Hematopoietic multipotent progenitor cell treated with erythropoietin and hydrocortisone succinate and interleukin-3 and kit ligand, for 15 days (in vitro differentiated cells): ENCODE data around the gene LIPC.

Source experiments
- DNase-seq: peaks from one replicate; pipeline ENCODE4 v3.0.0-alpha.2; 2015; ENCODE audit warnings: low spot score

Gene LIPC

DNA sequence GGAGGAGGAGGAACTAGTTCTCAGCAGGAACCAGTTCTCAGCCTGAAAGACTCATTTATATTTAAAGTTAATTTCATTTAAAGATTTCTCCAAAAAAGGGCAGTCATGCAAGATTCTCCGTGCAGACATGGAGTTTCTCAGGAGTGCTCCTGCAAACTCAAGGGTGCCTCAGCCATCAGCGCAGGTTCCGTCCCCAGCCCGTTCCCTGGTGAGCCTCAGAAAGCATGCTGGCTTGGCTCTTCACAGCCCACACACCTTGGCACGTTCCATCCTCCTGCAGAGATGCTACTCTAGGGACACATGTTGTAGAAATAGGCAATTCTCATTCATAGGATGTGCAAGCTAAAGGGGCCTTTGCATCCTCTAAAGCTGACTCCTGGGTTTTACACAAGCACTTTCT lies 123.0 kb downstream of the LIPC start:
- no peak for DNase-seq

GRCh38 chr15:58555162-58556027 lies 123.6 kb downstream of the LIPC start:
- DNase-seq, result no peak

- DNase-seq, result no peak
Measured at GRCh38 chr15:58556028-58556361, 124.2 kb downstream of the LIPC start.

- no peak for DNase-seq
Measured at GRCh38 chr15:58556541-58556940, 124.8 kb downstream of the LIPC start.

- no peak for DNase-seq
Measured at GRCh38 chr15:58558777-58559176, 127.0 kb downstream of the LIPC start.

DNA sequence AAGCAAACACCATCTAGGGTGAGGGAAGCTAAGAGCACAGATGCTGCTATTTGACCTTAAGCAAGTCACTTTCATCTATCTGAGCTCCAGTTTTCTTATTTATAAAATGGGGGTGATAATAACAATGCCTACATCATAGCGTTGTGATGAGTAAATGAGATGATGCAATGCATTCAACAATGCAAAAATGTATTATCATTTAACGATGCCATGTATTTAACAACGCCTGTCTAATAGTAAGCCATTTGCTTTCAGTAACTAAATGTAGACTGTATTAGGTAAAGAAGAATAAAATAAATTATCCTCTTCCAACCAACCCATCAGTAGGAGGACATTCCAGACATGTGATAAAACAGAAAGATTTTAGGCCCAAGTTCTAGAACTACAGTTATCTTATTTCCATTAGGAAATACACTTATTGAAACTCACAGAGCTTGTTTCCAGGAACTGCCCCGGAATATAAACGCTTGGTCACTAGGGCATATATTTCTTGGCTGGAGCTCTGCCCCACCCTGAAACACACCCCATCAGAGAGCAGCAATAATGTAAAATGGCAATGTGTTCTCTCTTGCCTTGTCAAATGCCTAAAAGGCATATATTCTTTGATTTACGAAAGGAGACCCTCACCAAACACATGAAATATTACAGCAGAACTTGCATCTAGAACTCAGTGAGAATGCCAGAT lies 128.3 kb downstream of the LIPC start:
- no peak for DNase-seq

- no peak for DNase-seq
Measured at GRCh38 chr15:58561321-58561720, 129.5 kb downstream of the LIPC start.

- DNase-seq, result no peak
Measured at GRCh38 chr15:58562135-58562534, 130.3 kb downstream of the LIPC start.

GRCh38 chr15:58564981-58565380 lies 133.2 kb downstream of the LIPC start:
- no peak for DNase-seq

GRCh38 chr15:58565619-58566018 lies 133.8 kb downstream of the LIPC start:
- DNase-seq, result no peak

- no peak for DNase-seq
Measured at GRCh38 chr15:58566029-58566428, 134.2 kb downstream of the LIPC start.

- no peak for DNase-seq
Measured at GRCh38 chr15:58568157-58568571, 136.4 kb downstream of the LIPC start.

DNA sequence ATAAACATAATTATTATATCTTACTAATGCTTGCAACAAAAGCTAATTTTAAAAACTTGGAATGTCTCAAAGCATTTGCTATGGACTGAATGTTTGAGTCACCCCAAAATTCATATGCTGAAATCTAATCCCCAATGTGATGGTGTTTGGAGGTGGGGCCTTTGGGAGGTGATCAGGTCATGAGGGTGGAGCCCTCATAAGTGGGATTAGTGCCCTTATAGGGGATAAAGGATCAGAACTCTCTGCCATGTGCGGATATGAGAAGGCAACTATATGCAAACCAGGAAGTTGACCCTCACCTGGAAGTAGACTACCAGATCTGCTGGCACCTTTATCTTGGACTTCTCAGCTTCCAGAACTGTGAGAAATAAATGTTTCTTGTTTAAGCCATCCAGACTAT lies 137.7 kb downstream of the LIPC start:
- DNase-seq, result no peak

GRCh38 chr15:58571491-58571890 lies 139.7 kb downstream of the LIPC start:
- no peak for DNase-seq

GRCh38 chr15:58572521-58572920 lies 140.7 kb downstream of the LIPC start:
- DNase-seq, result no peak

GRCh38 chr15:58573270-58573669 lies 141.5 kb downstream of the LIPC start:
- no peak for DNase-seq

DNA sequence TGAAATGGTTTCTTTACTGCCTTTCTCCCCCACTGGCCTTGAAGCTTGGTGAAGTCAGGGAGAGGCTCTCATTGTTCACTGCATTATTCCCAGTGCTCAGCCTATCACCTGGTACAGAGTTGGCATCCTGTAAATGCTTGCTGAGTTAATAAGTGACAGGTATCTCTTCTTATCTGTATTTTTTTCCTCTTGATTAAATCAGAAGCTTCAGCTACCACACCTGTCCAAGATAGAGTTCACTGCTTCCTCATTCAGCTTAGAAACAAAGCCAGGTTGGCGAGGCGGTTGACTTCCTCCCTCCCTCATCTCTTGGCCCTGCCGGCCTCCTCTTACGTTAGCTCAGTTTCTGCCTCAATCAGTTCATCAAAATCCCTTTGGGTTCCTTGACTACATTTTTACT lies 142.8 kb downstream of the LIPC start:
- DNase-seq, result no peak

DNA sequence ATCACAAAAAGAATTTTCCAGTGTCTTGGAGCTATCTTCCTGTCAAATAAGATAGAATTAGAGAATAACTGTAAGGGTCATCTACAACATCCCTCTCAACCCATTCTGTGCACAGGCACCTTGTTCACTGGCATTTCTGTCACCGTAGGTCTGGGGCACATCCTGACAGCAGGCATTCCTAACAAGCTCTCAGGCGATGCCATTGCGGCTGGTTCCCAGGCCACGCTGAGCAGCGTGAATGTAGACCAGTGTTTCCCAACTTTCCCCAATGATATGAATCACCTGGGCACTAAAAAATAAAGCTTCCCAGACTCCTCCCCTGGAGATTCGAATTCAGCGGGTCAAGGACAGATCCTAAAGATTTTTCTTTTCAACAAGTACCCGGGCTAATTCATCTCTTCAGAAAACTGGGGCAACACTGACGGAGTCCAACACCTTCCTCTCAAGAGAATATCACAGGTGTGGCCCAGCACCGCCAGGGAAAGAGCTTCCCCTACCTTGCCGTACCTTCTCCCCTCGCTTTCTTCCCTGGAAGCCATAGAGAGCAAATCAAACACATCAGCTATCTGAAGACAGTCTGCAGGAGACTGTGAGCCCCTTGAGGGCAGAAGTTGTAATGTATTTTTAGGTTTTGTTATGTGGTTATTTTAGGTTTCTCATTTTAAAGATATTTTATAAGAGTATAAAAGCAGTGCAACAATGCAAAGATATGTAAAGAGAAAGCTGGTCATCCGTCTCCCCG lies 143.4 kb downstream of the LIPC start:
- DNase-seq, result no peak

GRCh38 chr15:58576657-58577056 lies 144.9 kb downstream of the LIPC start:
- DNase-seq, result no peak

- DNase-seq, result no peak
Measured at GRCh38 chr15:58582160-58582559, 150.4 kb downstream of the LIPC start.

GRCh38 chr15:58583171-58583908 lies 151.5 kb downstream of the LIPC start:
- DNase-seq, result no peak

GRCh38 chr15:58584789-58585461 lies 153.1 kb downstream of the LIPC start:
- DNase-seq, result no peak
